Measurements from ENCODE around the gene RASGRF1.

DNA sequence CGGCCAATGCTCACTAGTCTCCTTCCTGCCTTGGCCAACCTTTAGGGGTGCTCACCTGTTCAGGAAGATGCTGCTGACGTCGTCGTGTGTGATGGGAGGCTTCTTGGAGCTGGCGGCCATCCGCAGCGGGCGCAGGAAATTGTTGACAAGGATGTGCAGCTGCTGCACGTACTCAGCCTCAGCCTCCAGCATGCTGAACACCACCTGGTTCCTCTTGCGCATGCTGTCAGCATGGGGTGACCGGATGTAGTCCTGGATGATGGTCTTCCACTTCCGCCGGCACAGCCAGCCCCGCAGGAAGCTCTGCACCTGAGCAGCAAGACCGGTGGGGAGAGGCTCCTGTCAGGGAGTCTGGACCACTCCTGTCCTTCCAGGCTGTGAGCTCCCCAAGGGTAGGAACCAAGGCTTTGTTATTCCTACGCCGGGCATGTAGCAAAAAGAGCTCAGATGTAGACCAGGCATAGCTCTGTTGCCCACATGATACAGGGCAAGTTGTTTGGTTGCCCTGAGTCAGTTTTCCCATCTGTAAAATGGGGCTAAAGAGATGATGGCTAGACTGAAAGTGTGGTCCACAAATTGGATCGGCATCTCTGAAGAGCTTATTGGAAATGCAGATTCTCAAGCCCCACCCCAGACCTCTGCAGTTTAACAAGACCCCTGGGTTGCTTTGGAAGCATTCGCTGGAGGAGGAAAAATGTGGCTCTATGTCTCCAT lies 43.7 kb downstream of the RASGRF1 start:
- TF ChIP-seq POLR2AphosphoS5 (IDR thresholded peaks at IDR 0.05; ENCODE audit: low read depth, low read length): no peak
- TF ChIP-seq, protein P1, sequence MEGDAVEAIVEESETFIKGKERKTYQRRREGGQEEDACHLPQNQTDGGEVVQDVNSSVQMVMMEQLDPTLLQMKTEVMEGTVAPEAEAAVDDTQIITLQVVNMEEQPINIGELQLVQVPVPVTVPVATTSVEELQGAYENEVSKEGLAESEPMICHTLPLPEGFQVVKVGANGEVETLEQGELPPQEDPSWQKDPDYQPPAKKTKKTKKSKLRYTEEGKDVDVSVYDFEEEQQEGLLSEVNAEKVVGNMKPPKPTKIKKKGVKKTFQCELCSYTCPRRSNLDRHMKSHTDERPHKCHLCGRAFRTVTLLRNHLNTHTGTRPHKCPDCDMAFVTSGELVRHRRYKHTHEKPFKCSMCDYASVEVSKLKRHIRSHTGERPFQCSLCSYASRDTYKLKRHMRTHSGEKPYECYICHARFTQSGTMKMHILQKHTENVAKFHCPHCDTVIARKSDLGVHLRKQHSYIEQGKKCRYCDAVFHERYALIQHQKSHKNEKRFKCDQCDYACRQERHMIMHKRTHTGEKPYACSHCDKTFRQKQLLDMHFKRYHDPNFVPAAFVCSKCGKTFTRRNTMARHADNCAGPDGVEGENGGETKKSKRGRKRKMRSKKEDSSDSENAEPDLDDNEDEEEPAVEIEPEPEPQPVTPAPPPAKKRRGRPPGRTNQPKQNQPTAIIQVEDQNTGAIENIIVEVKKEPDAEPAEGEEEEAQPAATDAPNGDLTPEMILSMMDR (IDR thresholded peaks at IDR 0.05): no peak

Data from Panc1 (cell line).